Right lobe of liver (tissue), 6 donors: ENCODE results near the gene PELI3. TPM values are rescaled to one million over a fixed set of nuclear protein-coding genes. Genes with fewer than 3 reads are reported as not detected.
A peak's percentile ranks its signal among the peaks of the same experiment; 100 is the strongest.

ENCODE experiments used
- ATAC-seq, 4 donors: fragments of 200-7000 bp; cut with Tn5 transposase; one replicate each; pipeline ENCODE4 v1.9.1; 2020; ENCODE audit warnings: mild to moderate bottlenecking in 4 of 4, moderate library complexity in 4 of 4
- DNase-seq, 3 donors: peaks; one replicate each; pipeline ENCODE4 v3.0.0-alpha.2; 2020
- H3K27ac ChIP-seq, 3 donors: fragments of 200-600 bp; one replicate each; pipeline ENCODE4 v1.8.0; 2022
- H3K27me3 ChIP-seq, 2 donors: fragments of 200-600 bp; one replicate each; pipeline ENCODE4 v1.8.0; 2022
- H3K36me3 ChIP-seq, 4 donors: fragments of 200-600 bp; sonication (generic) in 1 of 4; one replicate each; pipeline versions ENCODE4 v1.5.1 to v1.8.0; 2017 to 2022; ENCODE audit warnings: control low read depth in 1 of 4
- H3K4me1 ChIP-seq, 4 donors: fragments of 200-600 bp; sonication (generic) in 1 of 4; one replicate each; pipeline versions ENCODE4 v1.5.1 to v1.8.0; 2017 to 2022; ENCODE audit warnings: control low read depth in 1 of 4
- H3K4me3 ChIP-seq, 3 donors: fragments of 200-600 bp; one replicate each; pipeline ENCODE4 v1.8.0; 2022
- H3K9me3 ChIP-seq, 4 donors: fragments of 200-600 bp; sonication (generic) in 1 of 4; one replicate each; pipeline versions ENCODE4 v1.5.1 to v1.8.0; 2017 to 2022; ENCODE audit warnings: control low read depth in 1 of 4
- POLR2A ChIP-seq: fragments of 450-650 bp; IDR thresholded peaks from one replicate; pipeline ENCODE4 v1.6.1; 2017; ENCODE audit warnings: antibody characterized with exemption, mild to moderate bottlenecking
- WGBS: methylation state at CpG from one replicate; pipeline ENCODE4 v1.1.6; 2018; ENCODE audit warnings: low coverage, low lambda C conversion rate; ENCODE audit not compliant: insufficient coverage; ENCODE audit errors: missing lambda C conversion rate; 5-methylcytosine and 5-hydroxymethylcytosine counted together
- intact Hi-C, 2 donors: fragments of 100-400 bp; cut with DNase I; formaldehyde crosslinking; loops; one replicate each; pipeline versions ENCODE4 v1.11.2 to v1.14.1; 2022
- total RNA-seq, 6 experiments: library from RNA; depleted of rRNA in 2 of 6; stranded (reverse); fragments of >200 nt in 2 of 6; fragmentation: NEBNext Ultra II Directional in 3 of 6; extraction: Animal tissue kit (Norgen Biotek cat#: 25700) in 3 of 6; gene quantifications; one replicate each; pipeline versions ENCODE4 v1.1.0 to v1.2.4, GENCODE V29; 2016 to 2023
- TF ChIP-seq, protein P1 (sequence below), 4 donors: fragments of 200-600 bp in 3 of 4; fragments of 450-650 bp in 1 of 4; IDR thresholded peaks; one replicate each; pipeline versions ENCODE4 v1.5.1 to v1.8.0; 2016 to 2022; ENCODE audit warnings: antibody characterized with exemption in 4 of 4, mild to moderate bottlenecking in 2 of 4
- donor health status: DM: no; HTN: yes; CAD: no.
- donor health status: DM: no; HTN: no; CAD: no.
- donor health status: DM: no; HTN: no; CAD: no.
- donor health status: DM: no; HTN: yes; CAD: no.
- donor health status: DM: no; HTN: yes; CAD: no.

The PELI3 gene
- total RNA-seq, 6 experiments from 2014 or later: 2.0 to 5.3 (median 3.2) TPM

DNA sequence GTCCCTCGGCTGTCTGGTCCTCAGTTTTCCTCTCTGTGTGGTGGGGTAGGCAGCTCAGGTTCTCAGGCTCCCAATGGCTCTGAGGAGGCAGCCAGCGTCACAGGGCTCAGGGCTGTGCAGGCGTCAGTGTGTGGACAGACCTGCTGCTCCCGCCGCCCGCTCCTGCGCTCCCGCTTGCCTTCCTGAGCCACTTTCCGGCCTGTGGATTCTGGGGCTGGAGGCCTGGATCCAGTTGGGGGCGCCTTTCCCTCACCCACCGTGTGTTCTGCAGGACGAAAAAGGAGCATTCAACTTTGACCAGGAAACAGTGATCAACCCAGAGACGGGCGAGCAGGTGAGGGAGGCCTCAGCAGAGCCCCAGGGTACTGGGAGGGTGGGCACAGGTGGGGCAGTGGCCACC is 28.2 kb downstream of the PELI3 start:
- DNase-seq (no peak), ATAC-seq (no peak)
- Histone ChIP-seq H3K27ac (no peak overlapping the region), H3K4me1 (no peaks in the 10 kb centered on the region), H3K4me3 (no peak overlapping the region), H3K27me3 (no peaks in the 10 kb centered on the region), H3K9me3 (no peaks in the 10 kb centered on the region), H3K36me3 (peaks cover 0 to 10% (median 3%) of the 10 kb centered on the region in 4 donors)
- WGBS: 87% methylated on average over 3 of the region's 14 CpGs
- intact Hi-C loops: no loop called here
- TF ChIP-seq, protein P1, sequence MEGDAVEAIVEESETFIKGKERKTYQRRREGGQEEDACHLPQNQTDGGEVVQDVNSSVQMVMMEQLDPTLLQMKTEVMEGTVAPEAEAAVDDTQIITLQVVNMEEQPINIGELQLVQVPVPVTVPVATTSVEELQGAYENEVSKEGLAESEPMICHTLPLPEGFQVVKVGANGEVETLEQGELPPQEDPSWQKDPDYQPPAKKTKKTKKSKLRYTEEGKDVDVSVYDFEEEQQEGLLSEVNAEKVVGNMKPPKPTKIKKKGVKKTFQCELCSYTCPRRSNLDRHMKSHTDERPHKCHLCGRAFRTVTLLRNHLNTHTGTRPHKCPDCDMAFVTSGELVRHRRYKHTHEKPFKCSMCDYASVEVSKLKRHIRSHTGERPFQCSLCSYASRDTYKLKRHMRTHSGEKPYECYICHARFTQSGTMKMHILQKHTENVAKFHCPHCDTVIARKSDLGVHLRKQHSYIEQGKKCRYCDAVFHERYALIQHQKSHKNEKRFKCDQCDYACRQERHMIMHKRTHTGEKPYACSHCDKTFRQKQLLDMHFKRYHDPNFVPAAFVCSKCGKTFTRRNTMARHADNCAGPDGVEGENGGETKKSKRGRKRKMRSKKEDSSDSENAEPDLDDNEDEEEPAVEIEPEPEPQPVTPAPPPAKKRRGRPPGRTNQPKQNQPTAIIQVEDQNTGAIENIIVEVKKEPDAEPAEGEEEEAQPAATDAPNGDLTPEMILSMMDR (IDR thresholded peaks at IDR 0.05): no peak
- no peak for TF ChIP-seq POLR2A

DNA sequence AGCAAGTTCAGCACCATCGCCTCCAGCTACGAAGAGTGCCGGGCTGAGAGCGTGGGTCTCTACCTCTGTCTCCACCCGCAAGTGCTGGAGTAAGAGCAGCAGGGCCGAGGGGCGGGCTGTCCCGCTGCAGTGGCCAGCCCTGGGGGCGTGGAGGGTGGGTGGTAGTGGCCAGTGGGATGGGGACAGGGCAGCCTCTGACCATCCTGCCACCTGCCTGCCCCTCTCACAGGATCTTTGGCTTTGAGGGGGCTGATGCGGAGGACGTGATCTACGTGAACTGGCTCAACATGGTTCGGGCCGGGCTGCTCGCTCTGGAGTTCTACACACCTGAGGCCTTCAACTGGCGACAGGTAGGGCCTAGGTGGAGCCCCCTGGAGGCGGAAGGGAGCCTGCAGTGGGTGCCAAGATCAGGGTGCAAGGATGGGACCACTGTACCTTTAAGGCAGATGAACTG is 28.7 kb downstream of the PELI3 start:
- Histone ChIP-seq H3K4me1 (no peaks in the 10 kb centered on the region), H3K4me3 (no peak overlapping the region), H3K27ac (no peak overlapping the region), H3K9me3 (no peaks in the 10 kb centered on the region), H3K27me3 (no peaks in the 10 kb centered on the region), H3K36me3 (peaks cover 0 to 14% (median 3%) of the 10 kb centered on the region in 4 donors)
- TF ChIP-seq, protein P1 (IDR thresholded peaks at IDR 0.05): peak in 1 of 4 donors; percentile 13
- TF ChIP-seq POLR2A: no peak
- ATAC-seq (no peak), DNase-seq (no peak)
- intact Hi-C loops: no loop called here
- WGBS: 40% methylated on average over 1 of the region's 17 CpGs

DNA sequence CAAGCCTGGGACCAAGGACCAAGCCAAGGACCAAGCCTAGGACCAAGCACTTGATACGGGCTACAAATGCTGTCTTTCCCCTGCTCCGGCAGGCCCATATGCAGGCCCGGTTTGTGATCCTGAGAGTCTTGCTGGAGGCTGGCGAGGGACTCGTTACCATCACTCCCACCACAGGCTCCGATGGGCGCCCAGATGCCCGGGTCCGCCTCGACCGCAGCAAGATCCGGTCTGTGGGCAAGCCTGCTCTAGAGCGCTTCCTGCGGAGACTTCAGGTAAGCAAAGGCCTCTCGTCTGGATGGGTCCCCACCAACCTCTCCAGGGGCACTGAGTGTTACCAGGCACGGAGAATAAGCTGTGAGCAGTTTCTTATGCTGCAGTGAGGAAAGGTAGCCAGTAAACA is 30.5 kb downstream of the PELI3 start:
- DNase-seq (no peak), ATAC-seq (no peak)
- WGBS: no CpG with 5 or more reads among the region's 16 CpGs
- H3K27me3 ChIP-seq: no peaks in the 10 kb centered on the region
- H3K27ac ChIP-seq: no peak overlapping the region
- intact Hi-C loops: no loop called here
- H3K4me1 ChIP-seq: no peaks in the 10 kb centered on the region
- TF ChIP-seq POLR2A: no peak
- TF ChIP-seq, protein P1 (IDR thresholded peaks at IDR 0.05): no peak
- peaks cover 0 to 14% (median 3%) of the 10 kb centered on the region in 4 donors for H3K36me3 ChIP-seq
- no peak overlapping the region for H3K4me3 ChIP-seq
- no peaks in the 10 kb centered on the region for H3K9me3 ChIP-seq

DNA sequence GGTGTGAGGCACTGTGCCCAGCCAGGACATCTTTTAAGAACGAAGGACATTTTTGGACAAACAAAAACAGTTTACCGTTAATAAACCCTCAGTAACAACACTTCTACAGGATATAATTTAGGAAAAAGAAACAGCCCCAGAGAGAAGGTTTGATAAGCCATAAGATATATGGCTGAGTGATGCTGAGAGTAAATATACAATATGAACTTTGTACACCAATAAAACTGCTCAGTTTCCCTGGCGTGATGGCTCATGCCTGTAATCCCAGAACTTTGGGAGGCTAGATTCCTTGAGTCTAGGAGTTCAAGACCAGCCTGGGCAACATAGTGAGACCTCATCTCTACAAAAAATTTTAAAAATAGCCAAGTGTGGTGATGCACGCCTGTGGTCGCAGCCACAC is 31.8 kb downstream of the PELI3 start:
- H3K4me1 ChIP-seq: no peaks in the 10 kb centered on the region
- no peak overlapping the region for H3K4me3 ChIP-seq
- no peak overlapping the region for H3K27ac ChIP-seq
- ATAC-seq (no peak), DNase-seq (no peak)
- no peaks in the 10 kb centered on the region for H3K9me3 ChIP-seq
- 85% methylated on average over 5 of the region's 5 CpGs for WGBS
- H3K36me3 ChIP-seq: peaks cover 0 to 7% (median 0%) of the 10 kb centered on the region in 4 donors
- intact Hi-C loops: no loop called here
- TF ChIP-seq, protein P1 (IDR thresholded peaks at IDR 0.05): no peak
- TF ChIP-seq POLR2A: no peak
- H3K27me3 ChIP-seq: no peaks in the 10 kb centered on the region
